ENCODE measurements around the gene CCDC102B.

The CCDC102B gene

GRCh38 chr18:68766433-68766832 lies 31.4 kb upstream of the CCDC102B start:
- Histone ChIP-seq H2AFZ (no peak overlapping the region), H3K27me3 (ENCODE audit: control insufficient read depth, insufficient read depth, low read length) (no peaks in the 10 kb centered on the region), H3K4me3 (ENCODE audit: low read depth, low read length) (no peak overlapping the region), H3K36me3 (ENCODE audit: control insufficient read depth, insufficient read depth, low read length) (no peaks in the 10 kb centered on the region), H3K9ac (no peak overlapping the region), H3K4me1 (no peaks in the 10 kb centered on the region), H3K27ac (no peak overlapping the region), H3K4me2 (ENCODE audit: low read length) (no peak overlapping the region), H3K9me3 (ENCODE audit: control insufficient read depth, low read length) (no peaks in the 10 kb centered on the region), H3K79me2 (no peaks in the 10 kb centered on the region)
- TF ChIP-seq CTCF (IDR thresholded peaks at IDR 0.05) = no peak

GRCh38 chr18:68769461-68769860 lies 28.4 kb upstream of the CCDC102B start:
- no peak overlapping the region for H3K9ac ChIP-seq
- no peaks in the 10 kb centered on the region for H3K79me2 ChIP-seq
- H2AFZ ChIP-seq = no peak overlapping the region
- no peak for TF ChIP-seq CTCF (IDR thresholded peaks at IDR 0.05)
- no peaks in the 10 kb centered on the region for H3K9me3 ChIP-seq (ENCODE audit: control insufficient read depth, low read length)
- no peak overlapping the region for H3K4me2 ChIP-seq (ENCODE audit: low read length)
- H3K27ac ChIP-seq = no peak overlapping the region
- H3K4me3 ChIP-seq (ENCODE audit: low read depth, low read length) = no peak overlapping the region
- no peaks in the 10 kb centered on the region for H3K4me1 ChIP-seq
- H3K36me3 ChIP-seq (ENCODE audit: control insufficient read depth, insufficient read depth, low read length) = no peaks in the 10 kb centered on the region
- H3K27me3 ChIP-seq (ENCODE audit: control insufficient read depth, insufficient read depth, low read length) = no peaks in the 10 kb centered on the region

GRCh38 chr18:68772268-68772667 lies 25.6 kb upstream of the CCDC102B start:
- Histone ChIP-seq H3K79me2 (no peaks in the 10 kb centered on the region), H3K4me3 (ENCODE audit: low read depth, low read length) (no peak overlapping the region), H3K4me2 (ENCODE audit: low read length) (no peak overlapping the region), H2AFZ (no peak overlapping the region), H3K9ac (no peak overlapping the region), H3K4me1 (no peaks in the 10 kb centered on the region), H3K36me3 (ENCODE audit: control insufficient read depth, insufficient read depth, low read length) (no peaks in the 10 kb centered on the region), H3K27ac (no peak overlapping the region), H3K9me3 (ENCODE audit: control insufficient read depth, low read length) (no peaks in the 10 kb centered on the region), H3K27me3 (ENCODE audit: control insufficient read depth, insufficient read depth, low read length) (no peaks in the 10 kb centered on the region)
- TF ChIP-seq CTCF (IDR thresholded peaks at IDR 0.05) = no peak

- TF ChIP-seq CTCF (IDR thresholded peaks at IDR 0.05) = no peak
- H3K9ac ChIP-seq = no peak overlapping the region
- no peak overlapping the region for H3K4me3 ChIP-seq (ENCODE audit: low read depth, low read length)
- H2AFZ ChIP-seq = no peak overlapping the region
- H3K27me3 ChIP-seq (ENCODE audit: control insufficient read depth, insufficient read depth, low read length) = no peaks in the 10 kb centered on the region
- no peak overlapping the region for H3K27ac ChIP-seq
- H3K36me3 ChIP-seq (ENCODE audit: control insufficient read depth, insufficient read depth, low read length) = no peaks in the 10 kb centered on the region
- no peaks in the 10 kb centered on the region for H3K9me3 ChIP-seq (ENCODE audit: control insufficient read depth, low read length)
- H3K4me2 ChIP-seq (ENCODE audit: low read length) = no peak overlapping the region
- no peaks in the 10 kb centered on the region for H3K79me2 ChIP-seq
- H3K4me1 ChIP-seq = no peaks in the 10 kb centered on the region
Observed at GRCh38 chr18:68778280-68778886, 19.5 kb upstream of the CCDC102B start.

- Histone ChIP-seq H3K36me3 (ENCODE audit: control insufficient read depth, insufficient read depth, low read length) (no peaks in the 10 kb centered on the region), H3K4me2 (ENCODE audit: low read length) (no peak overlapping the region), H3K27me3 (ENCODE audit: control insufficient read depth, insufficient read depth, low read length) (no peaks in the 10 kb centered on the region), H3K79me2 (no peaks in the 10 kb centered on the region), H3K4me3 (ENCODE audit: low read depth, low read length) (no peak overlapping the region), H3K4me1 (no peaks in the 10 kb centered on the region), H3K9me3 (ENCODE audit: control insufficient read depth, low read length) (no peaks in the 10 kb centered on the region), H2AFZ (no peak overlapping the region), H3K27ac (no peak overlapping the region), H3K9ac (no peak overlapping the region)
- TF ChIP-seq CTCF (IDR thresholded peaks at IDR 0.05) = no peak
Observed at GRCh38 chr18:68779169-68779568, 18.7 kb upstream of the CCDC102B start.

Data from parathyroid adenoma (tissue), 2 donors.